ENCODE results near the gene BFSP2.

DNA sequence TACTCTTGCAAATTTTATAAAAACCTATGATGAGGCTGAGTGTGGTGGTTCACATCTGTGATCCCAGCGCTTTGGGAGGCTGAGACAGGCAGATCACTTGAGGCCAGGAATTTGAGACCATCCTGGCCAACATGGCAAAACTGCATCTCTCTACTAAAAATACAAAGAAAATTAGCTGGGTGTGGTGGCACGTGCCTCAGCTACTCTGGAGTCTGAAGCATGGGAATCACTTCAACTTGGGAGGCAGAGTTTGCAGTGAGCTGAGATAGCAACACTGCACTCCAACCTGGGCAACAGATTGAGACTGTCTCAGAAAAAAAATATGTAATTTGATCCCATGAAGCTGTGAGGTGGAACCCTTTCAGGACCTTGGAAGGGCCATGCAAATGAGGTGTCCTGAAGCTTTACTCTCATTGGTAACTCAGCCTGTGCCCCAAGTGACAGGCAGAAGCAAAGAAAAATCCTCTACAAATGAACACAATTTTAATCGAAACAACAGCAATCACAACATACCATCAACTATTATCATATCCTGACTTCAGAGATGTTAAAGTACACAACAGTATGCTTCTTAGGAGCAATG, 89.0 kb downstream of the BFSP2 start:
- TF ChIP-seq EZH2phosphoT487 (IDR thresholded peaks at IDR 0.05; ENCODE audit: insufficient read depth, low read depth) (no peak), EZH2 (IDR thresholded peaks at IDR 0.05; ENCODE audit: insufficient read depth, poor library complexity, severe bottlenecking) (no peak)

Measured in GM23248 (cell line).